Measurements from ENCODE around the gene TRAT1. TPM values are rescaled to one million over a fixed set of nuclear protein-coding genes. Genes with fewer than 3 reads are reported as not detected.

TRAT1 gene
- total RNA-seq, 1 experiment from 2014 or later: 0.21 TPM

DNA sequence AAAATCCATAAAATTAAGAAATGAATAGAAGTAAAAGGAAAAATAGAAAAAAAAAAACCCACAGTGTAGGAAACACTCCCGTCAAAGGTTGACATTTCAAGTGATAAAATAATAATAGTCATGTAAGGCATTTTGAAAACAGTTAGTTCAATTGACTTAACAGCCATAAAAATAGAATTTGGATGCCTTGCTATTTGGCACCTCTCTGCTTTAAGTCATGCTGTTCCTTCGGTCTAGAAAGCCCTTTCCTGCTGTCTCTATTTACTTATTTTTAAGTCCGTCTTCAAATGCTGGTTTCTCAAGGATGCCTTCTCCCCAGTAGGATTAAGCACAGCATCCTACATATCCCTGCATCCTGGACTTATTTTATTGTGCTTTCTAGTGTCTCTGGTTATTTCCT, 43.1 kb upstream of the TRAT1 start:
- ChIA-PET POLR2A (no interaction called here), CTCF (no interaction called here)
- in situ Hi-C loops (cut with HindIII; ENCODE audit: low pct_unique_long_range_greater_than_20kb, low sequenced_read_pairs) (no loop called here), intact Hi-C loops (cut with micrococcal nuclease; ENCODE audit: unreplicated experiment) (no loop called here)
- no peaks in the 10 kb centered on the region for H3K9me3 ChIP-seq (ENCODE audit: control insufficient read depth, insufficient read depth, low read depth, low read length)
- no peak overlapping the region for H3K27ac ChIP-seq (ENCODE audit: low read length)
- no peaks in the 10 kb centered on the region for H3K4me1 ChIP-seq (ENCODE audit: control insufficient read depth, insufficient read depth, low read length)
- no peak for DNase-seq (ENCODE audit: low read depth, low spot score)
- H3K4me3 ChIP-seq (ENCODE audit: low read depth in 2 of 2, low read length in 2 of 2): no peak overlapping the region
- no peaks in the 10 kb centered on the region for H3K36me3 ChIP-seq (ENCODE audit: control insufficient read depth, insufficient read depth, low read length)
- BruUV-seq (replicated peaks): no TSS peak
- TF ChIP-seq SIN3A (IDR thresholded peaks at IDR 0.05; ENCODE audit: borderline replicate concordance, insufficient read depth, low read depth, low read length) (no peak), POLR2AphosphoS5 (IDR thresholded peaks at IDR 0.05; ENCODE audit: low read depth, low read length) (no peak)
- TF ChIP-seq, protein P1, sequence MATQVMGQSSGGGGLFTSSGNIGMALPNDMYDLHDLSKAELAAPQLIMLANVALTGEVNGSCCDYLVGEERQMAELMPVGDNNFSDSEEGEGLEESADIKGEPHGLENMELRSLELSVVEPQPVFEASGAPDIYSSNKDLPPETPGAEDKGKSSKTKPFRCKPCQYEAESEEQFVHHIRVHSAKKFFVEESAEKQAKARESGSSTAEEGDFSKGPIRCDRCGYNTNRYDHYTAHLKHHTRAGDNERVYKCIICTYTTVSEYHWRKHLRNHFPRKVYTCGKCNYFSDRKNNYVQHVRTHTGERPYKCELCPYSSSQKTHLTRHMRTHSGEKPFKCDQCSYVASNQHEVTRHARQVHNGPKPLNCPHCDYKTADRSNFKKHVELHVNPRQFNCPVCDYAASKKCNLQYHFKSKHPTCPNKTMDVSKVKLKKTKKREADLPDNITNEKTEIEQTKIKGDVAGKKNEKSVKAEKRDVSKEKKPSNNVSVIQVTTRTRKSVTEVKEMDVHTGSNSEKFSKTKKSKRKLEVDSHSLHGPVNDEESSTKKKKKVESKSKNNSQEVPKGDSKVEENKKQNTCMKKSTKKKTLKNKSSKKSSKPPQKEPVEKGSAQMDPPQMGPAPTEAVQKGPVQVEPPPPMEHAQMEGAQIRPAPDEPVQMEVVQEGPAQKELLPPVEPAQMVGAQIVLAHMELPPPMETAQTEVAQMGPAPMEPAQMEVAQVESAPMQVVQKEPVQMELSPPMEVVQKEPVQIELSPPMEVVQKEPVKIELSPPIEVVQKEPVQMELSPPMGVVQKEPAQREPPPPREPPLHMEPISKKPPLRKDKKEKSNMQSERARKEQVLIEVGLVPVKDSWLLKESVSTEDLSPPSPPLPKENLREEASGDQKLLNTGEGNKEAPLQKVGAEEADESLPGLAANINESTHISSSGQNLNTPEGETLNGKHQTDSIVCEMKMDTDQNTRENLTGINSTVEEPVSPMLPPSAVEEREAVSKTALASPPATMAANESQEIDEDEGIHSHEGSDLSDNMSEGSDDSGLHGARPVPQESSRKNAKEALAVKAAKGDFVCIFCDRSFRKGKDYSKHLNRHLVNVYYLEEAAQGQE (IDR thresholded peaks at IDR 0.05; ENCODE audit: insufficient read depth in 1 of 2, low read depth in 2 of 2, low read length in 1 of 2): no peak
- ATAC-seq: no peak
- H3K27me3 ChIP-seq (ENCODE audit: control insufficient read depth, insufficient read depth, low read length): no peaks in the 10 kb centered on the region

DNA sequence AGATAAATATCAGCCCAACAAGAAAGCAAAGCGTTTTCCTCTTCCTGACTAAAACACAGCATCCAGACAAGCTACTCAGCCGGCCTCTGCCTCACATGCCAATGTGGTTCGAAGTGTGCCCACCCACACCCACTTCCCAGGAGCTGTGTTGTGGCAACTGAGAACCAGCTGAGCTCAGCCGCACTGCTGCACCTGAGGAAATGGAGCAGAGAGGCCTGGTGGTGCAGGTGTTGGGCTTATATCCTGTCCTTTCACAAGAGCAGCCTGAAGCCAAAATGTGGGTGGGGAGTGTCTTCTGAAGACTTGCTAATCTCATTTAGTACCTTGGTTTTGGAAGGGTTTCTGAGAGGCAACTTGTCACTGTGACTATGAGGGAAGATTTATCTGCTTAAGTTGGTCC, 42.4 kb upstream of the TRAT1 start:
- ATAC-seq: no peak
- POLR2A ChIA-PET: no interaction called here

More for the DNA sequence above, 42.4 kb upstream of the TRAT1 start:
- H3K27me3 ChIP-seq (ENCODE audit: control insufficient read depth, insufficient read depth, low read length): no peaks in the 10 kb centered on the region
- in situ Hi-C loops (cut with HindIII; ENCODE audit: low pct_unique_long_range_greater_than_20kb, low sequenced_read_pairs): no loop called here
- TF ChIP-seq TCF7L2 (IDR thresholded peaks at IDR 0.05; ENCODE audit: low read depth, low read length): no peak
- TF ChIP-seq, protein P1 (IDR thresholded peaks at IDR 0.05; ENCODE audit: insufficient read depth in 1 of 2, low read depth in 2 of 2, low read length in 1 of 2): no peak
- TF ChIP-seq, protein P2, sequence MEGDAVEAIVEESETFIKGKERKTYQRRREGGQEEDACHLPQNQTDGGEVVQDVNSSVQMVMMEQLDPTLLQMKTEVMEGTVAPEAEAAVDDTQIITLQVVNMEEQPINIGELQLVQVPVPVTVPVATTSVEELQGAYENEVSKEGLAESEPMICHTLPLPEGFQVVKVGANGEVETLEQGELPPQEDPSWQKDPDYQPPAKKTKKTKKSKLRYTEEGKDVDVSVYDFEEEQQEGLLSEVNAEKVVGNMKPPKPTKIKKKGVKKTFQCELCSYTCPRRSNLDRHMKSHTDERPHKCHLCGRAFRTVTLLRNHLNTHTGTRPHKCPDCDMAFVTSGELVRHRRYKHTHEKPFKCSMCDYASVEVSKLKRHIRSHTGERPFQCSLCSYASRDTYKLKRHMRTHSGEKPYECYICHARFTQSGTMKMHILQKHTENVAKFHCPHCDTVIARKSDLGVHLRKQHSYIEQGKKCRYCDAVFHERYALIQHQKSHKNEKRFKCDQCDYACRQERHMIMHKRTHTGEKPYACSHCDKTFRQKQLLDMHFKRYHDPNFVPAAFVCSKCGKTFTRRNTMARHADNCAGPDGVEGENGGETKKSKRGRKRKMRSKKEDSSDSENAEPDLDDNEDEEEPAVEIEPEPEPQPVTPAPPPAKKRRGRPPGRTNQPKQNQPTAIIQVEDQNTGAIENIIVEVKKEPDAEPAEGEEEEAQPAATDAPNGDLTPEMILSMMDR (IDR thresholded peaks at IDR 0.05): no peak
- no peak for TF ChIP-seq SIN3A (IDR thresholded peaks at IDR 0.05; ENCODE audit: borderline replicate concordance, insufficient read depth, low read depth, low read length)
- TF ChIP-seq POLR2AphosphoS5 (IDR thresholded peaks at IDR 0.05; ENCODE audit: low read depth, low read length): no peak
- no peaks in the 10 kb centered on the region for H3K4me1 ChIP-seq (ENCODE audit: control insufficient read depth, insufficient read depth, low read length)
- no peak overlapping the region for H3K27ac ChIP-seq (ENCODE audit: low read length)
- intact Hi-C loops (cut with micrococcal nuclease; ENCODE audit: unreplicated experiment): no loop called here
- no peak for DNase-seq (ENCODE audit: low read depth, low spot score)
- CTCF ChIA-PET: no interaction called here
- no peaks in the 10 kb centered on the region for H3K36me3 ChIP-seq (ENCODE audit: control insufficient read depth, insufficient read depth, low read length)
- H3K9me3 ChIP-seq (ENCODE audit: control insufficient read depth, insufficient read depth, low read depth, low read length): no peaks in the 10 kb centered on the region
- BruUV-seq (replicated peaks): no TSS peak
- no peak overlapping the region for H3K4me3 ChIP-seq (ENCODE audit: low read depth in 2 of 2, low read length in 2 of 2)

All from Panc1 (cell line).